Activated T-helper 1 cell treated with anti-CD3 and anti-CD28 coated beads, Interleukin-2, amount 50 U/mL, for 16 hours (primary cell): Measurements from ENCODE around the gene AKR1C4.
"Not testable (repeated sequence)": the region's sequence is repeated elsewhere in the genome, so short reads cannot be mapped to it uniquely, and the experiment has no call there.

Experiments used
- DNase-seq, 2 donors: peaks; one replicate each; pipeline ENCODE4 v3.0.0-alpha.2; 2020; ENCODE audit warnings: low read depth in 1 of 2, low spot score in 1 of 2

Gene AKR1C4

GRCh38 chr10:5199398-5199797 lies 2.8 kb downstream of the AKR1C4 start:
- no peak for DNase-seq

- no peak for DNase-seq
These were observed 10.2 kb downstream of the AKR1C4 start for GRCh38 chr10:5206799-5207198.

GRCh38 chr10:5209776-5210175 lies 13.1 kb downstream of the AKR1C4 start:
- DNase-seq = not testable (repeated sequence)

GRCh38 chr10:5210261-5210660 lies 13.6 kb downstream of the AKR1C4 start:
- DNase-seq = not testable (repeated sequence)

GRCh38 chr10:5211696-5212536 lies 15.3 kb downstream of the AKR1C4 start:
- DNase-seq = no peak

- DNase-seq = no peak
These were observed 20.2 kb downstream of the AKR1C4 start for GRCh38 chr10:5216801-5217200.

- no peak for DNase-seq
These were observed 22.6 kb downstream of the AKR1C4 start for GRCh38 chr10:5219262-5219661.

- not testable (repeated sequence) for DNase-seq
These were observed 26.3 kb downstream of the AKR1C4 start for GRCh38 chr10:5222942-5223341.

- no peak for DNase-seq
These were observed 32.4 kb downstream of the AKR1C4 start for GRCh38 chr10:5229019-5229418.

- no peak for DNase-seq
These were observed 36.7 kb downstream of the AKR1C4 start for GRCh38 chr10:5233324-5233723.

- no peak for DNase-seq
These were observed 37.6 kb downstream of the AKR1C4 start for GRCh38 chr10:5234106-5234860.

- DNase-seq = not testable (repeated sequence)
These were observed 40.9 kb downstream of the AKR1C4 start for GRCh38 chr10:5237541-5237940.

GRCh38 chr10:5242585-5242984 lies 45.9 kb downstream of the AKR1C4 start:
- no peak for DNase-seq

GRCh38 chr10:5243521-5243987 lies 46.9 kb downstream of the AKR1C4 start:
- no peak for DNase-seq

- no peak for DNase-seq
These were observed 55.8 kb downstream of the AKR1C4 start for GRCh38 chr10:5252177-5253037.

- no peak for DNase-seq
These were observed 57.9 kb downstream of the AKR1C4 start for GRCh38 chr10:5254488-5254887.

GRCh38 chr10:5257768-5258167 lies 61.1 kb downstream of the AKR1C4 start:
- DNase-seq = not testable (repeated sequence)

GRCh38 chr10:5259132-5259951 lies 62.7 kb downstream of the AKR1C4 start:
- DNase-seq = no peak

- DNase-seq = no peak
These were observed 63.4 kb downstream of the AKR1C4 start for GRCh38 chr10:5259952-5260578.

- DNase-seq = no peak
These were observed 64.2 kb downstream of the AKR1C4 start for GRCh38 chr10:5260828-5261227.
